WTC11 (cell line): ENCODE results near the gene AZU1.

Experiments
- ATF3 ChIP-seq: sonication (generic); formaldehyde crosslinking; conservative IDR thresholded peaks from 2 replicates; pipeline ENCODE4 v1.8.1; 2022; ENCODE audit warnings: mild to moderate bottlenecking, missing genetic modification reagents
- CTCF ChIP-seq: fragments of 200-600 bp; IDR thresholded peaks from 2 replicates; pipeline ENCODE4 v1.8.0; 2022; ENCODE audit warnings: antibody characterized with exemption
- HMGXB4 ChIP-seq: sonication (generic); formaldehyde crosslinking; IDR thresholded peaks from 2 replicates; pipeline ENCODE4 v1.8.1; 2023; ENCODE audit warnings: mild to moderate bottlenecking, moderate library complexity, missing genetic modification reagents
- MAX ChIP-seq: sonication (generic); formaldehyde crosslinking; IDR thresholded peaks from 2 replicates; pipeline ENCODE4 v1.8.0; 2022; ENCODE audit warnings: mild to moderate bottlenecking, missing genetic modification reagents
- NFE2L1 ChIP-seq: sonication (generic); formaldehyde crosslinking; IDR thresholded peaks from 2 replicates; pipeline ENCODE4 v1.8.1; 2023; ENCODE audit warnings: missing genetic modification reagents
- NR3C1 ChIP-seq: sonication (generic); formaldehyde crosslinking; conservative IDR thresholded peaks from 2 replicates; pipeline ENCODE4 v1.8.1; 2023; ENCODE audit warnings: low read depth, mild to moderate bottlenecking, missing genetic modification reagents
- SP1 ChIP-seq: sonication (generic); formaldehyde crosslinking; conservative IDR thresholded peaks from 2 replicates; pipeline ENCODE4 v1.8.1; 2022; ENCODE audit warnings: missing genetic modification reagents
- STAT6 ChIP-seq: sonication (generic); formaldehyde crosslinking; conservative IDR thresholded peaks from 2 replicates; pipeline ENCODE4 v1.8.1; 2023; ENCODE audit warnings: mild to moderate bottlenecking, low read depth, missing genetic modification reagents, moderate library complexity
- TCF7 ChIP-seq: sonication (generic); formaldehyde crosslinking; IDR thresholded peaks from 2 replicates; pipeline ENCODE4 v1.8.0; 2022; ENCODE audit warnings: mild to moderate bottlenecking, low read depth, missing genetic modification reagents, moderate library complexity
- ZNF263 ChIP-seq: sonication (generic); formaldehyde crosslinking; IDR thresholded peaks from 2 replicates; pipeline ENCODE4 v1.8.1; 2022; ENCODE audit warnings: low read depth, mild to moderate bottlenecking, moderate library complexity, missing genetic modification reagents
- ZNF281 ChIP-seq: sonication (generic); formaldehyde crosslinking; IDR thresholded peaks from 2 replicates; pipeline ENCODE4 v1.8.0; 2023; ENCODE audit warnings: mild to moderate bottlenecking, missing genetic modification reagents
- TF ChIP-seq, protein P1 (sequence below): sonication (generic); formaldehyde crosslinking; IDR thresholded peaks from 2 replicates; pipeline ENCODE4 v1.8.0; 2022; ENCODE audit warnings: mild to moderate bottlenecking, missing genetic modification reagents

GRCh38 chr19:876089-876488 is 48.5 kb downstream of the AZU1 start:
- no peak for TF ChIP-seq ZNF263
- no peak for TF ChIP-seq SP1 (CRISPR knock-in tag)
- TF ChIP-seq MAX (CRISPR knock-in tag) = no peak
- TF ChIP-seq CTCF = no peak
- no peak for TF ChIP-seq NR3C1 (CRISPR knock-in tag)
- TF ChIP-seq ZNF281 = no peak
- TF ChIP-seq STAT6 (CRISPR knock-in tag) = no peak
- TF ChIP-seq, protein P1, sequence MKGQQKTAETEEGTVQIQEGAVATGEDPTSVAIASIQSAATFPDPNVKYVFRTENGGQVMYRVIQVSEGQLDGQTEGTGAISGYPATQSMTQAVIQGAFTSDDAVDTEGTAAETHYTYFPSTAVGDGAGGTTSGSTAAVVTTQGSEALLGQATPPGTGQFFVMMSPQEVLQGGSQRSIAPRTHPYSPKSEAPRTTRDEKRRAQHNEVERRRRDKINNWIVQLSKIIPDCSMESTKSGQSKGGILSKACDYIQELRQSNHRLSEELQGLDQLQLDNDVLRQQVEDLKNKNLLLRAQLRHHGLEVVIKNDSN = no peak
- TF ChIP-seq NFE2L1 (CRISPR knock-in tag) = no peak
- no peak for TF ChIP-seq ATF3 (CRISPR knock-in tag)
- TF ChIP-seq TCF7 (CRISPR knock-in tag) = no peak
- no peak for TF ChIP-seq HMGXB4 (CRISPR knock-in tag)
